KMS-11 (cell line): ENCODE data around the gene TRIM71.
"Not testable (repeated sequence)": the region's sequence is repeated elsewhere in the genome, so short reads cannot be mapped to it uniquely, and the experiment has no call there.

ENCODE experiments used
- H2AFZ ChIP-seq: fragments of 200-600 bp; sonication (generic); 2 replicates; pipeline ENCODE4 v1.6.1; 2016; ENCODE audit warnings: antibody characterized with exemption, mixed run types, low read depth
- H3K27ac ChIP-seq: fragments of 200-600 bp; sonication (generic); 2 replicates; pipeline ENCODE4 v1.6.1; 2016; ENCODE audit warnings: mild to moderate bottlenecking, mixed run types
- H3K27me3 ChIP-seq: fragments of 200-600 bp; sonication (generic); 2 replicates; pipeline ENCODE4 v1.6.1; 2017; ENCODE audit warnings: mild to moderate bottlenecking, low read depth, mixed run types, moderate library complexity; ENCODE audit not compliant: insufficient read depth
- H3K36me3 ChIP-seq: fragments of 200-600 bp; sonication (generic); 2 replicates; pipeline ENCODE4 v1.6.1; 2017; ENCODE audit warnings: mild to moderate bottlenecking, mixed run types; ENCODE audit not compliant: insufficient read depth
- H3K4me1 ChIP-seq: fragments of 200-600 bp; sonication (generic); 2 replicates; pipeline ENCODE4 v1.6.1; 2016; ENCODE audit warnings: mild to moderate bottlenecking, low read depth, mixed run types; ENCODE audit not compliant: poor library complexity, severe bottlenecking
- H3K4me2 ChIP-seq: fragments of 200-600 bp; sonication (generic); 2 replicates; pipeline ENCODE4 v1.7.0; 2016; ENCODE audit warnings: mild to moderate bottlenecking, mixed run types
- H3K4me3 ChIP-seq: fragments of 200-600 bp; sonication (generic); IDR thresholded peaks from 2 replicates; pipeline ENCODE4 v1.6.1; 2017; ENCODE audit warnings: low read depth, low read length, mixed read lengths; ENCODE audit not compliant: insufficient read depth
- H3K79me2 ChIP-seq: fragments of 200-600 bp; sonication (generic); 2 replicates; pipeline ENCODE4 v1.6.1; 2016; ENCODE audit warnings: low read depth, mixed run types; ENCODE audit not compliant: insufficient read depth
- H3K9ac ChIP-seq: fragments of 200-600 bp; sonication (generic); 2 replicates; pipeline ENCODE4 v1.6.1; 2016; ENCODE audit warnings: mild to moderate bottlenecking, mixed run types
- H4K20me1 ChIP-seq: fragments of 200-600 bp; sonication (generic); 2 replicates; pipeline ENCODE4 v1.6.1; 2016; ENCODE audit warnings: mild to moderate bottlenecking, mixed run types; ENCODE audit not compliant: insufficient read depth
- TF ChIP-seq, protein P1 (sequence below): fragments of 200-600 bp; sonication (generic); conservative IDR thresholded peaks from 2 replicates; pipeline ENCODE4 v1.6.1; 2017; ENCODE audit warnings: low read depth, mild to moderate bottlenecking, antibody characterized with exemption, low read length, moderate library complexity, mixed read lengths

Gene TRIM71

DNA sequence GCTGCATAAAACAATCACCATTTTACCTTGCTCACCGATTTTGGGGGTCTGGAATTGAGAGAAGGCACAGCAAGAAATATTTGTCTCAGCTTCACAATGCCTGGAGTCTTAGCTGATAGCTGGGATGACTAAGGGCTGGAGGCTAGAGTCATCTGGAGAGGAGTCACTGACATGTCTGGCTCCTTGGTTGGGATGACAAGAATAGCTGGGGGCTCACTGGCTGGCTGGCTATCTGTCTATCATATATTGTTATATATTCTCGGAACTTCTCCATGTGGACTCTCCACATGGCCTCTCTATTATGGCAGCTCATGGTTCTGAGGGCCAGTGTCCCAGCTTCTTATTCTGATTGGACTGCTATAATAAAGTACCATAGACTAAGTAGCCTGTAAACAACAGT is 20.0 kb upstream of the TRIM71 start:
- H3K9ac ChIP-seq: no peak overlapping the region
- no peaks in the 10 kb centered on the region for H4K20me1 ChIP-seq
- no peak overlapping the region for H3K27ac ChIP-seq
- no peaks in the 10 kb centered on the region for H3K27me3 ChIP-seq
- no peak overlapping the region for H3K4me2 ChIP-seq
- no peak overlapping the region for H2AFZ ChIP-seq
- TF ChIP-seq, protein P1, sequence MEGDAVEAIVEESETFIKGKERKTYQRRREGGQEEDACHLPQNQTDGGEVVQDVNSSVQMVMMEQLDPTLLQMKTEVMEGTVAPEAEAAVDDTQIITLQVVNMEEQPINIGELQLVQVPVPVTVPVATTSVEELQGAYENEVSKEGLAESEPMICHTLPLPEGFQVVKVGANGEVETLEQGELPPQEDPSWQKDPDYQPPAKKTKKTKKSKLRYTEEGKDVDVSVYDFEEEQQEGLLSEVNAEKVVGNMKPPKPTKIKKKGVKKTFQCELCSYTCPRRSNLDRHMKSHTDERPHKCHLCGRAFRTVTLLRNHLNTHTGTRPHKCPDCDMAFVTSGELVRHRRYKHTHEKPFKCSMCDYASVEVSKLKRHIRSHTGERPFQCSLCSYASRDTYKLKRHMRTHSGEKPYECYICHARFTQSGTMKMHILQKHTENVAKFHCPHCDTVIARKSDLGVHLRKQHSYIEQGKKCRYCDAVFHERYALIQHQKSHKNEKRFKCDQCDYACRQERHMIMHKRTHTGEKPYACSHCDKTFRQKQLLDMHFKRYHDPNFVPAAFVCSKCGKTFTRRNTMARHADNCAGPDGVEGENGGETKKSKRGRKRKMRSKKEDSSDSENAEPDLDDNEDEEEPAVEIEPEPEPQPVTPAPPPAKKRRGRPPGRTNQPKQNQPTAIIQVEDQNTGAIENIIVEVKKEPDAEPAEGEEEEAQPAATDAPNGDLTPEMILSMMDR: no peak
- H3K36me3 ChIP-seq: no peaks in the 10 kb centered on the region
- no peak overlapping the region for H3K4me3 ChIP-seq
- H3K4me1 ChIP-seq: no peaks in the 10 kb centered on the region
- H3K79me2 ChIP-seq: no peaks in the 10 kb centered on the region

DNA sequence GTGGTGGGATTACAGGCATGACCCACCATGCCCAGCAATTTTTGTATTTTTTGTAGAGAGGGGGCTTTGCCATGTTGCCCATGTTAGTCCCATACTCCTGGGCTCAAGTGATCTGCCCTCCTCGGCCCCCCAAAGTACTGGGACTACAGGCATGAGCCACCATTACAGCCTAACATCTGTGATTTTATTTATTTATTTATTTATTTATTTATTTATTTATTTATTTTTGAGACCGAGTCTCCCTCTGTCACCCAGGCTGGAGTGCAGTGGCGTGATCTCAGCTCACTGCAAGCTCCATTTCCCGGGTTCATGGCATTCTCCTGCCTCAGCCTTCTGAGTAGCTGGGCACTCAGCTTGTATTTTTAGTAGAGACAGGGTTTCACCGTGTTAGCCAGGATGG is 16.4 kb upstream of the TRIM71 start:
- not testable (repeated sequence) for H3K4me1 ChIP-seq, H3K4me2 ChIP-seq, H3K79me2 ChIP-seq, H2AFZ ChIP-seq, H3K27ac ChIP-seq, H4K20me1 ChIP-seq, H3K4me3 ChIP-seq, H3K27me3 ChIP-seq, H3K9ac ChIP-seq, H3K36me3 ChIP-seq

DNA sequence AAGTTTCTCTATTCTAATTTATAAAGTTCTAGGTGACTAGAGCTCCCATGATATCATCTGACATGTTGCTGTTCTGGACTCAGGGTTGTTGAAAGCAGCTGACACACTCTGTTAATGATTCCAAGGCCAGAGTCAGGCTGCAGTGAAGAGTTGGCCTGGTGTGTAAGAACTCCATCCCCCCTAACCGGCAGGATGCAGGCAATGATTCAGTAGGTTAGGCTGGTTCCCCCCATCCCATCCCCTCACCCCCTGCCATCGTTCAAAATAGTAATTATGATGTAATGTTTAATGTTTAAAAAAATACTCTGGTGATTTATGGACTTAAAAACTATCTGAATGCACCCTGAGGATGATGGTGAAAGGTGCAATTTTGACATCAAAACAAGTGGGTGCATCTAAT is 4.6 kb upstream of the TRIM71 start:
- Histone ChIP-seq H3K79me2 (no peaks in the 10 kb centered on the region), H3K4me3 (no peak overlapping the region), H3K27me3 (no peaks in the 10 kb centered on the region), H4K20me1 (no peaks in the 10 kb centered on the region), H3K27ac (no peak overlapping the region), H3K9ac (no peak overlapping the region), H3K36me3 (no peaks in the 10 kb centered on the region), H2AFZ (no peak overlapping the region), H3K4me2 (no peak overlapping the region), H3K4me1 (no peaks in the 10 kb centered on the region)
- TF ChIP-seq, protein P1: no peak

DNA sequence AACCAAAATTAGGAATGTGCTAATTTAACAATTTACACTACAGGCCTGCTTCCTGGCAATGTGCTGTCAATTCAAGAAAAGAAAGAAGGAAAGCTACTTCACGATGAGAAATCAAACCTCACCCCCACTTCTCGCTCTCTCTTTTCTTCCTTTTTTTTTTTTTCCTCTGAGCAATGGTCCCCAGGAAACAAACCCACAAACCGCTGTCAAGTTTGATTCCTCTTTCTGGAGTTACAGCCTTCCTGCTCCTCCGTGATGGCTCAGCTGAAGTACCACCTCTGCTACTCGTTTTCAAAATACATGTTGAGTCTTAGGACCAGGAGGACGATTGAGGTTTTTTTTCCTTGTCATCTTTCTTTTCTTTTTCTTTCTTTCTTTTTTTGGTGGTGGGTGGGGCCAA is 3.4 kb upstream of the TRIM71 start:
- Histone ChIP-seq H4K20me1 (no peaks in the 10 kb centered on the region), H3K27me3 (no peaks in the 10 kb centered on the region), H3K79me2 (no peaks in the 10 kb centered on the region), H3K4me1 (no peaks in the 10 kb centered on the region), H3K27ac (no peak overlapping the region), H3K4me3 (no peak overlapping the region), H3K36me3 (no peaks in the 10 kb centered on the region), H3K4me2 (no peak overlapping the region), H3K9ac (no peak overlapping the region), H2AFZ (no peak overlapping the region)
- TF ChIP-seq, protein P1: no peak

DNA sequence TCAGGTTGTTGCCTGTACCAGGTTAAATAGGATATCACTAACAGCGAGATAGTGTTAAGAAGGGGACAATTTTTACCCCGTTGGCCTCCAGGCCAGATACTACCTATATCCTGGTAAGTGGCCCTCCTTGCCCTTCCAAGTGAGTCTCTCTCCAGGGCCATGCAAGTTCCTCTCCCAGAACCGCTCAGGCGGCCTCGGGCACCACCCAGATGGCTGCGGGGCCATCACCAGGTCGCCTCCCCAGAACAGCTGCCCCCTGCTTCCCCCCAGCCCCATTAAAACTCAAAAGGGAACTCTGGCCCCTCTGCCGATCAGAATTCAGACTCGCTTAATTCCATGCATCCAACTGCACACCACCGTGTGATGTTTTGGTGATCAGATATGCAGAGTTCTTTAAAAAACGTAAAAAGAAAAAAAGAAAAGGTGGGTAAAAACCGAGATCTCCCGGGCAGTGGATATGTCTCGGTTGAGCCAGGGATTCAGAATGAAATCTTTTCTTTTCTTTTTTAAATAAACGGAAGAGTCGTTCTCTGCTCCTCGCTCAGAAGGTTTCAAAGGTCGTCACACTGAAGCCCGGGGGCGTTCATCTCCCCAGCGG is 1.9 kb upstream of the TRIM71 start:
- H3K4me2 ChIP-seq: no peak overlapping the region
- no peak overlapping the region for H2AFZ ChIP-seq

More for the DNA sequence above, 1.9 kb upstream of the TRIM71 start:
- Histone ChIP-seq H3K79me2 (no peaks in the 10 kb centered on the region), H3K9ac (no peak overlapping the region), H4K20me1 (no peaks in the 10 kb centered on the region), H3K4me1 (no peaks in the 10 kb centered on the region), H3K4me3 (no peak overlapping the region), H3K27ac (no peak overlapping the region), H3K36me3 (no peaks in the 10 kb centered on the region), H3K27me3 (no peaks in the 10 kb centered on the region)
- TF ChIP-seq, protein P1: no peak
